GM20431 (cell line): ENCODE data around the gene GPR171.

Source experiments
- in situ Hi-C: fragments of 300-500 bp; cut with MseI, MboI; formaldehyde crosslinking; loops from one replicate; pipeline ENCODE4 v1.15.0; 2020; ENCODE audit warnings: low sequenced_read_pairs; ENCODE audit not compliant: unreplicated experiment

Gene GPR171

DNA sequence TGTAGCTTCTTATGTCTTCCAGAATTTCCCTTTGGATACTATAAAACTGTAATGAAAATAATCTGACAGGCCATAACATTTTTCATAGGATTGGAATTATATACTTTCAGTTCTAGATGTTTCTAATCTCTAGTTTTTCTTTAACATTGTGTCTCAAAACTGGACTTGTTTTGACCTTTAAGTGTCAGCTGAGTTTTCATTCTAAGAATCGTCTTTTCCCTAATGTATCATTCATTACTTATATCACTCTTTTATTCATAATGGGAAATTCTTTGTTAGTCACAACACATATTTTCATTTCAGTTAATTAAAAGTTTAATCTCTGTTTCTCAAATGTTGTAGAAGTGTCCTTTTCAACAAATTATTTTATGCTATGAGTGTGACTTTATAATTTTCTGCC lies 11.9 kb downstream of the GPR171 start:
- in situ Hi-C loops: no loop called here

DNA sequence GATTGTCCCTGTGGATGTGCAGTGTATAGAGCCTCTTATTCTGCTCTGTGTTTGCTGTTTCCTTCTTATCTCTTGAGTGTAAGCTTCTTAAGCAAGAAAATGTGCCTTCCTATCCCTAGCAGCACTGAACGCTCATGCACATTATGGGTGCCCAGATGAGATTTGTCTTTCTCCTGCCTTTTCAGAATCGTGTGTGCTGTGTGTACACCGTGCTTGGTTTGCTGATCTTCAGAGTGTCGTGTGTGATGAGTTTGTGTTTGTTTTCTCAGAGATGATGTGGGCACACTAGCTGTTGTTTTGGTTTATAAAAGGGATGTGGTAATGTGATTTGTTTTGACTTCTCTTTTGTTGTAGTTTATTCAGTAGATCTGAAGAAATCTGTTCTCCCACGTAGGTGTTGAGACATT lies 19.7 kb downstream of the GPR171 start:
- in situ Hi-C loops: no loop called here

DNA sequence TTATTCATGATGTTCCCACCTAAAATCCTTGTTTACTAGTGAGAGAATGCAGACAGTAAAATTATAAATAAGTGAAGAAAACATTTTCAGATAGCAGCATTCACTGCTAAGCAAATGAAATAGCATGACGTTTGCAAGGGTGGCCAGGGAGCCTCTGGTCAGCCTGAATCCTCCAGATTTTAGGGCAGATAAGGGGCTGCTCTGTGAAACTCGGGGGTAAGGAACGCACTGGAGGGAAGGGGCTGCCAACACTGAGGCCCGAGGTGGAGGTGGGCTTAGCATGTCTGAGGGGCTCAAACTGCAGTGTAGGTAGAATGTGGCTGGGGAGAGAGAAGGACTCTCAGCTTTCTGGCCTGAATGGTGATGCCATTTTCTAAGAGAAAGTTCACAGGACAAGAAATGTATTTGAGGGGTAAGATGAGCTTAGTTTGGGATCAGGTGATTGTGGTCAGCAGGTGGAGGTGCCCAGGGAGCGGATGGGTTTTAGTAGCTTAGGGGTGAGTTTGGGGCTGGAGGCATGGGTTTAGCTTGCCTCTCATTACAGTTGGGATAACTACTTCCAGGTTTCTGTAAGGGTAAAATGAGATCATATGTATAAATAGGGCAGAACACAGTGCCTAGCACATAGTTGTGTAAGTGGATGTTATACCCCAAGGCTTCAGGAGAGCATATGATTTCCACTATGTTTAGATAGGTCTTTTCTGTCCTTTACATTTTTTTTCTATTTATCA lies 20.5 kb downstream of the GPR171 start:
- in situ Hi-C loops: no loop called here

DNA sequence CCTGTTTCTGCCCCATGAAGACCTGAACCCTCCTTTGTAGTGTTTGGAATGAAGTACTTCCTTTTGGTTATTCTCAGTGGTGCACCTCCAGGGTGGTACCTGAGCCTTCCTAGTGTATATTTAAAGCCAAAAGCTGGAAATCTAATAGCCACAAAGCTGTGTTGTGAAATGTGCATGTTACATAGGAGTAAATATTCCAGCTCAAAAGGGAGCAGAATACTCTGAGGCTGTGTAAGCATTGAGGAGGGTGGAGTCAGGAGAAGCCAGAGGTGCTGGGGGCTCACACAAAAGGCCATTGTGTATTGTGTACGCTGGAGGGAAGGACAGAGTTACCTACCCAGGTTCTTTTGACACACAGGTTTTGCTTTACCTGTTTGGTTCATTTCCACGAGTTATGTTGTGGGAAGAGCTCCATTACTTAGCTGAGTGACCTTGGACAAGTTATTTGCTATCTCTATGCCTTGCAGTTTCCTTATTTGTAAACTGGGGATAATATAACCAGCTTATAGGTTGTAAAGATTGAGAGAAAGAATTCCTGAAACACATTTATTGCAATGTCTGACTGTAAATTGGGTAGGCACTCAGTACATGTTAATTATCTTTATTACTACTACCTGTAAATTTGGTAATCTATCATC lies 24.7 kb downstream of the GPR171 start:
- in situ Hi-C loops: no loop called here

DNA sequence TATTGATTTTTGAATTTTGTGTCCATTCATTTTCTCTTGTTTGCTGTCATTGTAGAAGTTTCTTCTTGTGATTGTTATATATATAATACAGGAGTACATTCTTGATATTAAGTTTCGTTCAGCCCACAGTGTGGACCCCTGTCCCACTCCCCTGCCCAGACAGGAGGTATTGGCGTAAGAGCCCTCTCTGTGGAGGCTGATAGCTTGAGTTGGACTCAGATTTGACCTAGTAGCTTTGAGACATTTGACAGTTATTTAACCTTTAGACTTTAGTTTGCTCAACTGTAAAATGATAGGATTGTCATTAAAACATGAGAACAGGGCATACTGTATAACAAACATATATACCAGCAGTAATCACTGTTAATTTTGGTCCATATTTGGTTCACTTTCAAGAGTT lies 27.1 kb downstream of the GPR171 start:
- in situ Hi-C loops: no loop called here

DNA sequence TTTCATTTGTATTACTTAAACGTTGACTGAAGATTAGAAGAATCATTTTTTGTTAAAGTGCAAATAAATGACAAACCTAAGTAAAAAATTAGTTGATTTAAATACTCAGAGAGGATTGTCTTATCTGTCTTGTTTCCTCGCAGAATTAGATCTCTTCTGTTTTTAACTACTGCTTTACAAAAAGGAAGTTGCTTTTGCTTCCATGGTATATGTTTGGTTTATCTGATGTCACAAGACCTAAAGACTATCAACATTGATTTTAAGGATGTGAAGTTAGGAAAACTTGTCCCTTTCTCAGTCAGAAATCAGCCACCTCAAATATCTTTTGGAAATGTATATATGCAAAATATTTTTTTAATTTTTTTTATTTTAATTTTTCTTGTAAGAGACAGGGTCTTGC lies 28.7 kb downstream of the GPR171 start:
- in situ Hi-C loops: no loop called here

DNA sequence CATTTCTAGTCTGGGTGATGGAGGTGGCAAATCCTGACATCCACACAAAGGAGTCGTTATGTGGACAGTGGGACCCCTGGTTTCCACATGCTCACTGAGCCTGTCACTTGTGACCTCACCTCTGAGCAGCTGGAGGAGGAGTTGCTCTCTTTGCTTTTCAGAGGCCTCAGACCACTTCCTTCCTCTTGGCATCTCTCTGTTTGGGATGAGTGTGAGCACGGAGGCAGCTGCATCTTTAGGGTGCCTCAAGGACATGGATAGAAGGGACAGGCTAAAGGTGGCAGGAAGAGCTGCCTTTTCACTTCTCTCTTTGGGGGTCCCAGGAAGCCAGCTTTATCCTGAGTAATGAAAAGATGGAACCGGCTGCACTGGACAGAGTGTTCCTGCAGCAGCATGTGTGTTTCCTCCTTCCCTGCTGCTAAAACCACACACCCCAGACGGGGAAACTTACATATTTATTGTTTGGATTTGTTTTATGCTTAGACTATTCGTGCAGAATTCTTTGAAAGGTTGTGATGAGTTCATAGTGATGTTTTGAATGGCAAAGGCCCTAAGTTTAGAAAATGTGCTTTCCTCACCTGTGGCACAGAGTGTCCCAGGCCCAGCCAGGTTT lies 31.8 kb downstream of the GPR171 start:
- in situ Hi-C loops: no loop called here

DNA sequence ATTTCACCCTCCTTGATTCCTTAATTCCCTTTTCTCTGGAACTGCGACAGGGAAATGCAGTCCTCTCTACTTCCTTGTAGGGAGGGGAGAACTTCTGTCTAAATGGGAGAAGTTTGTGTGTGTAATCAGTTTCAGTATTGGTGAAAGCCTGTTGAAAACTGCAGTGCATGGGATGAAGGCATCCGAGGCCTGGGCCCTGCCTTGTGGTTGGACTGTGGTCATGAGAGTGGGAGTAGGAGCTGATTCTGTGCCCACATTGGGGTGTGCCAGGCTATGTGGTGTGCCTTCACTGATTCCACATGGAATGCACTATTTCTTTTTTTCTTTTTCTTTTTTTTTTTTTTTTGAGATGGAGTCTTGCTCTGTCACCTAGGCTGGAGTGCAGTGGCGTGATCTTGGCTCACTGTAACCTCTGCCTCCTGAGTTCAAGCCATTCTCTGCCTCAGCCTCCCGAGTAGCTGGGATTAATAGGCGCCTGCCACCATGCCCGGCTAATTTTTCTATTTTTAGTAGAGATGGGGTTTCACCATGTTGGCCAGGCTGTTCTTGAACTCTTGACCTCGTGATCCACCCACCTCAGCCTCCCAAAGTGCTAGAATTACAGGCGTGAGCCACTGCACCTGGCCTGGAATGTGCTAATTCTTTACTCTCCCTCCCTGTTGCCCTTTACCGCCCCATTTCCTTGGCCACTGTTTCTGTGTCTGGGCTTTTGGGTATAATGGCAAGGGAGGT lies 32.9 kb downstream of the GPR171 start:
- in situ Hi-C loops: loop anchor here (10.0 kb wide), 1 partner anchor 115 kb away; no protein-coding TSS in a partner anchor

DNA sequence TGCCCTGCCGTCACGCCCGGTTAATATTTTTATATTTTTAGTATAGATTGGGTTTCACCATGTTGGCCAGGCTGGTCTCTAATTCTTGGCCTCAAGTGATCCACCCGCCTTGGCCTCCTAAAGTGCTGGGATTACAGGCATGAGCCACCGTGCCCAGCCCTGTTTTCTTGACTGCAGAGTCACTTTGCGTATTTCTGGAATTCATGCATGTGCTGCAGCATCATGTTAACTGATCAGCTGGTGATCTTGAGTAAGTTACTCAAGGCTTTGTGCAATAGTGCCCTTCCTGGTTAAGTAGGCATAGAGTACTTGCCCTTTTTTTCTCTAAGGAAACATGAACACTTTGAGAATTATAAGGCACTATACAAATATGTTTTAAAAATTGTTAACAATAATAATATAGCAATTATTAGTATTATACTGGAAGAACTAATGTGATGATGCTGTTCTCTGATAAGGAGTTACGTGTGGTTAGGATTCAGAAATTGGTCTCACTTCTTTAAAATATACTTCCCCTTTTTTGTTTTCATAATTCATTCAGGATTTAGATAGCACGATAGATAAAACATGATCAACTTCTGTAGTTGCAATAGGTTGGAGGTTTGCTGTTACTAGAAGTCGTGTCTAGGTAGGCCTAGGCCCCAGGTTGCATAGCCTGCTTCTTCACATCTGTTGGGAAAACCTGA lies 33.6 kb downstream of the GPR171 start:
- in situ Hi-C loops: loop anchor here (10.0 kb wide), 1 partner anchor 115 kb away; no protein-coding TSS in a partner anchor

DNA sequence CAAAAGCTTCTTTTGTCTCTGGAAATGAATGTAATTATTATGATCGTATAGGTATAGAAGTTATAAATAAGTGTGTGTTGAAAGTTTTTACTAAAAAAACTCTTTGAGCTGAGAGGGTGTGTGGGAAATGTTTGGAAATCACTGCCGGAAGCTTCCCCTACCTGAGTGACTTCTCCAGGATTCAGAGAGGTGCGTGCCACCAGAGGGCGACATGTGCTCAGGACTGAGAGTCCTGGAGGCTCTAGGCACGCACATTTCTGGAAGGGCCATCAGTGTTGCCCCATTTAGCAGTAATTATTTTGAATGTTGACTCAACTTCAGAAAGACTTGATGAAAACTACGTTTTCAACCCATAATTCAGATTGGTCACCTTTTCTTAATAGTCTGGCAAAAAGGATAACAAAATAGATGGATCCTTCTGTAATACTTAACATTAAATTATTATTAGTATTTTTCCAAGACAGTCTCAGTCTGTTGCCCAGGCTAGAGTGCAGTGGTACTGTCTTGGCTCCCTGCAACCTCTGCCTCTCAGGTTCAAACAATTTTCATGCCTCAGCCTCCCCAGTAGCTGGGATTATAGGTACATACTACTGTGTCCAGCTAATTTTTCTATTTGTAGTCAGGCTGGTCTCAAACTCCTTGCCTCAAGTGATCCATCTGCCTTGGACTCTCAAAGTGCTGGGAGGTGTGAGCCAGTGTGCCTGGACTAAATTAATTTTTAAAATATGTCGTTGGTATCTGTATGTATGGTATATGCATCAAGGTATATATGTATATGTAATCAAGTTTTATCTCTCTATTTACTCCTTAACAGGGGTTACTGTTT lies 34.5 kb downstream of the GPR171 start:
- in situ Hi-C loops: loop anchor here (10.0 kb wide), 1 partner anchor 116 kb away; no protein-coding TSS in a partner anchor

DNA sequence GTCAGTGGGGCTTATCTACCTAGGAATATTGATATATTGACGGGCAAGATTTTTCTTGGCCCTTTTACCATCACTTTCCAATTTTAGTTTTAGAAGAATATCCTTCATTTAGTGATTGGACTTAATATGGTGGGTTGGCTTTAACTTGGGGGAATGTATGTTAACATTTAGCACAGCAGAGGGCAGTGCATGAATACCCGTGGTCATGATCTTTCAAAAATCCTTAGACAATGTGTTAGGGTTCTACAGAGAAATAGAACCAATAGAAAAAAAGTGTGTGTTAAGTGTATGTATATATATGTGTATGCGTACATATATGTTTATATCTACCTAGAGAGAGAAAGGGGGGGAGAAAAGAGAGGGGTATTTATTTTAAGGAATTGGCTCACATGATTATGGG lies 36.9 kb downstream of the GPR171 start:
- in situ Hi-C loops: loop anchor here (10.0 kb wide), 1 partner anchor 119 kb away; no protein-coding TSS in a partner anchor

DNA sequence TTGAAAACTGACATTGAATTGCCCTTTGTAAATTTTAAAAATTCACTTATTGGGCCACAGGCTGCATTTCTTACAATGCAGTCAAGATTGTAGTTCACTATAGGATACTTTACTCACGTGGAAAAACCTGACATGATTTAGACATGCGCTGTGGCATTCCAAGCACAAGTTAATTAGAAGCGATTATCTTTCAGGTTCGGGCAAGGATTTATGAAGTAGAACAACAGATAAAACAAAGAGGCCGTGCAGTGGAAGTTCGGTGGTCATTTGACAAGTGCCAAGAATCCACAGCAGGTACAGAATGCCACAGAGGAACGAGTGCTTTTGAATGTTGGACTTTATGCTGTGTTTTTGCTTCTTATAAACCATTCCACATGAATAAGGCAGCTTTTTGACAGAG lies 37.8 kb downstream of the GPR171 start:
- in situ Hi-C loops: loop anchor here (10.0 kb wide), 1 partner anchor 120 kb away; no protein-coding TSS in a partner anchor

DNA sequence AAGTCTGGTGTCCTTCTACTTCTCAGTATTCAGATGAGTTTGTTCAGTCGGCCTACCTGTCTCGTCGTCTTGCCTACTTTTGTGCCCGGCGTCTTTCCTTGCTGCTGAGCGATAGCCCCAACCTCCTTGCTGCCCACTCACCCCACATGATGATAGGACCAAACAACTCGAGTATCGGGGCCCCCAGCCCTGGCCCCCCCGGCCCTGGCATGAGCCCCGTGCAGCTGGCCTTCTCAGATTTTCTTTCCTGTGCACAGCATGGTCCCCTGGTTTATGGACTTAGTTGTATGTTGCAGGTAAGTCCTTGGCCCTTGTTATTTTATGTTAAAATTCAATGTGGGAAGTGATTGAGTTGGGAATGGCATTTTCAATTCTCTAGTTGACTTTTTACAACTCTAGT lies 43.2 kb downstream of the GPR171 start:
- in situ Hi-C loops: loop anchor here (10.0 kb wide), 1 partner anchor 125 kb away; no protein-coding TSS in a partner anchor

DNA sequence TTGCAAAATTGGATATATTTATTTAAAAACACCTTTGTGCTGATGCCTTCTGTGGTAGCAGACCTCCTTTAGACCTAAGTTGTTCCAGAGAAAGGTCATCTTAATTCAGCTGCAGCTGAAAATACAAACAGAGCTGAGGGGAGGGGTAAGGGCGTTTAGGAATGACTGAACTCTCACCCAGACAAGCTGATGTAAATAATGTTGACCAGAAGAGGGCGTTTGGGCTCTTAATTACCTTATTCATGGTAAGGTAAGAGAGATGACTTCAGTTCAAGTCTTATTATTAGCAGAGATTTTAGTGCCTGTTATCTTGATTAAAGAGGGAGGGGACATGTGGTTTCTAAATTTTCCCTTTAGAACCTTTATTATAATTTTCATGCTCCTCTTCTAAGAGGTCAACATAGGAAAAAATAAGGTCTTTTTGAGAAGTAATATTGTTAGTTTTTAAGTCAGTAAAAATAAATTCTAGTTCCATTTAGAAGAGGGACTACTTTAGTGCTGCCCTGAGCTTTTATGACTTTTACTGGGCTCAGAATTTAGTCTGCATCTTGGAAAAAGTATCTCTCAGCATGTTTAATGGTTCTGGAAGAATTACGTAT lies 46.3 kb downstream of the GPR171 start:
- in situ Hi-C loops: no loop called here

DNA sequence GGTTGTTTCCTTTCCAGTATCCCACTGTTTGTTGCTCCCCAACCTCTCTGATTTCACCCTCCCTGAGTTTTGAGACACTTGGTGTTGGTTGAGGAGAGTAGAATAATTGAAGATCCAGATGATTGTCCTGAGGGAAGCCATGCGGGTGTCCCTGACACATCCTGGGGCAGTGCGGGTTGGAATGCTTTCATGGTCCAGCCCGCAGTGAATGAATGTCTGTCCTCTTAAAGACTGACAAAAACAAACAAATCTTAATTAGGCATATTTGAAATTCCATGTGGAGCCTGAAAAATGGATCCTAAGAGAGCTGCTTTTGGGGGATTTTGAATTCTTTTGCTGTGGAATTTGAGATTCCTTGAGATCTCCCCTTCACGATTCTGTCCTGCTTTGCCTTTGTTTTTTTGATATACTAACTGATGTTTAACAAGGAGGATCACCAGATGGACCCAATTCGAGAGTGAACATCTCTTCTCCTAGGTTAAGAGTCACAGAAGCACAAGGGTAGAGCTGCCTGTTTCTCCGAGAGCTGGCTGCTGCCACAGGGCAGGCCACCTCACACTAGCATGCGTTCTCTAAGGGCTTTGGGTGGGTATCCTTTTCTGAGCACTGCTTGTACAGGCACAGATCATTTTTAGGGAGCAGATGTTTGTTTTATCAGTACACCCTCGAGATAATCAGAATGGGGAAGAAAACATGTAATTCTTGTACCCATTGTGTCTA lies 47.4 kb downstream of the GPR171 start:
- in situ Hi-C loops: no loop called here

DNA sequence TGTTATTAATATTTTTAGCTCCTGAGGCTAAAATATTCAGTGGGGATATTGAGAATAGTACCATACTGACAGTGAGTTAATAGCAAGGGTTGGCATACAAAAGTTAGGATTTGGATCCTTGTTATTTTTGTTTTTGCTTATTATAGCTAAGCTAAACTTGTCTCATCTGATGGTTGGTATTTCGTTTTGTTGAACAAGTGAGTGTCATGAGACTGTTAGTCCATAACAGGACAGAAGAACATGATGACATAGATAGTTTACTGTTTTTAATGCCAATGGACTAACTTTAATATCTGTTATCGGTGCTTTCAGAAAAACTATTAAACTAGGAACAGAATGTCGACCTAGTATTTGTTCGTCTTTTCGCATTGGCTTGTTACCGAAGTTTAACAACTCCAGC lies 48.5 kb downstream of the GPR171 start:
- in situ Hi-C loops: no loop called here

DNA sequence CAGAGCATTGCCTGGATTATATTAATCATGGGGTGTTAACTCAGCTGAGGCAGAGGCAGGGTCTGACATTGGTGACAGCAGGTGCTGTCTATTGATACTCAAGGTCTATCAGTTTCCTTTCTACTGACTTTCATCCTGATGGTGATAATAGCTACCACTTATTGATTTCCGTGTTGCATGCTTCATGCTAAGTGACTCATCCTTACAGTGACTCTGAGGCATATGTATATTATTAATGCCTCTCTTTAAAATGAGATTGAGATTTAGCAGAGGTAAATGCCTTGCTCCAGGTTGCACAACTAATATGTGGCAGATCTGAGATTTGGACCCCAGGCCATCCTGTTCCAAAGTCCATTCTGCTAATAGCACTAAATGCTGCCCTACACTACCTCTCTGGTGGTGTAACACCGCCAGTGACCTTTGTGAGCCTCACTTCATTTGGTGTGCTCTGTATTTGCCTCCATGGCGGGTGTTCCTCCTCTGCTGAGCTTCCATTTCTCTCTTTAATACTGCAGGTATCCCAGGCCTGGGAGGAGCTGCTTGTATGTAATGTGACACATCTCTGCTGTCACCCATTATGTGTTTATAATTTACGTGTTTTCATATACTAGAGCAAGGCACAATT lies 50.4 kb downstream of the GPR171 start:
- in situ Hi-C loops: no loop called here
